GM12801 (cell line): ENCODE results near the gene EPB41L1.

Experiments used
- TF ChIP-seq, protein P1 (sequence below): IDR thresholded peaks from one replicate; pipeline ENCODE4 v1.5.1; 2011; ENCODE audit warnings: control low read depth; ENCODE audit not compliant: insufficient read length; ENCODE audit errors: extremely low read depth

The EPB41L1 gene

DNA sequence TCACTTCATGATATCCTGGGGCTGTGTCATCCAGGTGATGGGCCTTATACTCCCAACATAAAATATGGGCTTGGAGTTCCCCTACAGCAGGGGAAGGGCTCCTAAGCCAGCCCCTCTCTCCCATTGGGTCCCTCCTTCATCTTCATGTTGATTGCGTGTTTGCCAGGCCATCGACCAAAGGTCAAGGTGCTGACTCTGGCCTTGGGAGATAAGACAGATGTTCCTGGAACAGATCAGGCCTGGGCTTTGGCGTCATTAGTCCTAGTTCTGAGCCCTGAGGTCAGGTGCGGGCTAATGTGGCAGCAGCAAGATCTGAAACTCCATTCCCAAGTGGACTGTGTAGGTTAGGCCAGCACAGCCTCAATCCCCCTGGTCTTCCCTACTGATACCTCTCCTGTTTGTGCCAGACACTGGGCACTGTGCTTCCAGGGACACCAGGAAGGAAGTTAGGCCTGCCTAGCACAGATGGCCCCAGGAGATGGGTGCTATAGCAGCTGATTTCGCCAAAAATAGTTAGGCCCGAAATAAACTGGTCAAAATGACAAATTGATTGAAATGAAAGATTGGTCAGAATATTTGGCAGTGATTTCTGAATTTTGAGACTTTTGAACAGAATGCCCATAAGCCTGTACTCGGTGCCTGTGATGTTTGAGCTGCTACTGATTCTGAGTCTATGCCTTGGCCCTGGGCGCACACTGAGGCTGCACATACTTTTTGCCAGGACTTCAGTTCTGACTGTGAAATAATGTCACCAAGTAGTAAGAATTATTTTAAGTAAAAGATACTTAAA is 28.8 kb downstream of the EPB41L1 start:
- TF ChIP-seq, protein P1, sequence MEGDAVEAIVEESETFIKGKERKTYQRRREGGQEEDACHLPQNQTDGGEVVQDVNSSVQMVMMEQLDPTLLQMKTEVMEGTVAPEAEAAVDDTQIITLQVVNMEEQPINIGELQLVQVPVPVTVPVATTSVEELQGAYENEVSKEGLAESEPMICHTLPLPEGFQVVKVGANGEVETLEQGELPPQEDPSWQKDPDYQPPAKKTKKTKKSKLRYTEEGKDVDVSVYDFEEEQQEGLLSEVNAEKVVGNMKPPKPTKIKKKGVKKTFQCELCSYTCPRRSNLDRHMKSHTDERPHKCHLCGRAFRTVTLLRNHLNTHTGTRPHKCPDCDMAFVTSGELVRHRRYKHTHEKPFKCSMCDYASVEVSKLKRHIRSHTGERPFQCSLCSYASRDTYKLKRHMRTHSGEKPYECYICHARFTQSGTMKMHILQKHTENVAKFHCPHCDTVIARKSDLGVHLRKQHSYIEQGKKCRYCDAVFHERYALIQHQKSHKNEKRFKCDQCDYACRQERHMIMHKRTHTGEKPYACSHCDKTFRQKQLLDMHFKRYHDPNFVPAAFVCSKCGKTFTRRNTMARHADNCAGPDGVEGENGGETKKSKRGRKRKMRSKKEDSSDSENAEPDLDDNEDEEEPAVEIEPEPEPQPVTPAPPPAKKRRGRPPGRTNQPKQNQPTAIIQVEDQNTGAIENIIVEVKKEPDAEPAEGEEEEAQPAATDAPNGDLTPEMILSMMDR, result no peak

DNA sequence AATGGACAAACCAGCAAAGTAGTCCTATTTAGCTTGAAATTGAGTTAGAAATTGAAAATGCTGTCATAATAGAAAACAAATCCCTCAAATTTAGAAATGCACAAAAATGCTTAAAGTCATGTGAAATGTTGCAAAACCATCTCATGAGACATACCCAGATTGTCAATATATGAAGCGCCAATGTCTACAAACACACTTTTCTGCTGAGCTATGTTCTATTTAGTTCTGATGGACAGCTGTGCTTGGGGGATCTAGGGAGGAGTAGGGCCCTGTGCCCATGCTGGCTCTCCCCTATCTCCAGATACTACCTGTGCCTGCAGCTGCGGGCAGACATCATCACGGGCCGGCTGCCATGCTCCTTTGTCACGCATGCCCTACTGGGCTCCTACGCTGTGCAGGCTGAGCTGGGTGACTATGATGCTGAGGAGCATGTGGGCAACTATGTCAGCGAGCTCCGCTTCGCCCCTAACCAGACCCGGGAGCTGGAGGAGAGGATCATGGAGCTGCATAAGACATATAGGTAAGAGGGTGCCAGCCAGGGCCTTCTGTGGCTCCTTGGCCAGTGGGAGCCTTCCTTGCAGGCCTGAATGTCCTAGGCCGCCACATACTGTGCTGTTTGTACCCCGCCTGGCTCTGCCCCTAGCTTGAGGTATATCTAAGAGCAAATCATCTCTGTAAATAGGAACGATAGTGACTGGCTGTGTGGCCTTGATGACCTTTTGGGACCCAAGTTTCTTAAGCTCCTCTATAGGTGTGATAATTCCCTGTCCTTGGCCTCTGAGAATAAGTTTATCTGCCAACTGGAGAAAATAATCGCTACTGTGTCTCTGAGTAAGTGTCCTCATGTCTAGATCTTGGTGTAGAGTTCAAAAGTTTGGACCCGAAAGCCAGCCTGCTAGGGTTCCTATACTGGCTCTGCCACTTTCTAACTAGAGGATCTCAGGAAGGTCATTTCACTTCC is 30.6 kb downstream of the EPB41L1 start:
- TF ChIP-seq, protein P1, result no peak

DNA sequence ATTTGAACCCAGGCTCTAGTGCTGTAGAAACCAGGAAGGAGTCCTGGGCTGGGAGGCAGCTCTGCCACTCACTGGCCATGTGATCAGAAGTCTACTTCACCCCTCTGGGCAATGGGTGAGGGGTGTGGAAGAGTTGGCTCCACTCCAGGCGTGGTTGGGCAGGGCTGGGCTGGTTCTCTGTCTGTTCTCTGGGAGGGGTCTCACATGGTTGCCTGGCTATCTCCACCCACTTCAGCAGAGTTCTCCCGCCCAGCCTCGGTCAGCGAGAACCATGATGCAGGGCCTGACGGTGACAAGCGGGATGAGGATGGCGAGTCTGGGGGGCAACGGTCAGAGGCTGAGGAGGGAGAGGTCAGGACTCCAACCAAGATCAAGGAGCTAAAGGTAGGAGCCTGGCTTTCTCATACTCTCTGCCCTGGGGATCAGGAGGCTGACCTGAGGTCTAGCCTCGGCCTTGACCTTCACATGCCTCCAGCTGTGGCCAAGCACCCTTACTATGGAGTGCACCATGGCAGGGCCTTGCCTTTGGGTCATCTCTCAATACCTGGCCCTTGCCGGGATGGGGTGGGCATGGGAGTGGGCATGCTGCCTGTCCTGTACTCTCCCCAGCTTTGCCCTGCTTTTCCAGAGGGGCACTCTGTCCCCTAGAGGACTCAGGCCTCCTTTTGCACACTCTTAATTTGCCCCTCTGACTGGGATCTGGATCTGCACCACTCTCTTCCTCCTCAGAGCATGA is 39.6 kb downstream of the EPB41L1 start:
- TF ChIP-seq, protein P1, result no peak

DNA sequence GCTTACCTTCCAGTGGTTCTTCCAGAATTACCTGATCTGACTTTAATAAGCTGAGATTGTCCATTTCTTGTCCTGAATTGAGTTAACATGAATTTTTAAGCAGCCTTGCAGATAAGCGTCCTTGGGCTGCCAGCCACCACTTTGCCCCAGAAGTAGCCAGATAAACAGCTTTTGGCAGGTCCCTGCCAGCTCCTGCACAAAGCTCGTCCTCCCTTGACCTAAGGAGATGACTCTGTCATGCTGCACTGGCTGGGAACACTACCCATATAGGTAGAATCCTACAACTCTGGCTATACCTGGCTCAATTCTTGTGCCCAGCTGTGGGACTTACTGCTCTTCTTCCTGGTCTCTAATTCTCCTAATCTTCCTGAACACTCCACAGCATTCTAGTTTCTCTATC is 42.1 kb downstream of the EPB41L1 start:
- TF ChIP-seq, protein P1, result no peak

DNA sequence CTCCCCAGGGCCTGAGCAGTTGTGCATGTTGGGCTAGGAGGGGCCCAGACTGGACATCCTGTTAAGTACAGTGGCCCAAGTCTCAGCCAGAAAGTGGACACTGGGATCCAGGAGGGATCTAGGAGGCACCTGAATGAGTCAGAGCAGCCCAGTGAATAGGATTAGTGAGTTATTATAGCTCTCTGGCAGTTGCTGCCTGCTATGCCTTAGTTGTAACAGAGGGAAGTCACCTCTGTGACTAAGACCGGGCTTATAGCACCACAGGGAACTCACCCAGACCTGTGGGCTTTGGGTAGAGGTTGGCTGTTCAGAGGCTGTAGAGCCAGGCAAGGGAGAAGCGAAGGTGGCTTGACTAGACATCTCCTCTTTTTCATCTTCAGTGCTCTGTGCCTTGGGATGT is 42.7 kb downstream of the EPB41L1 start:
- TF ChIP-seq, protein P1, result no peak

DNA sequence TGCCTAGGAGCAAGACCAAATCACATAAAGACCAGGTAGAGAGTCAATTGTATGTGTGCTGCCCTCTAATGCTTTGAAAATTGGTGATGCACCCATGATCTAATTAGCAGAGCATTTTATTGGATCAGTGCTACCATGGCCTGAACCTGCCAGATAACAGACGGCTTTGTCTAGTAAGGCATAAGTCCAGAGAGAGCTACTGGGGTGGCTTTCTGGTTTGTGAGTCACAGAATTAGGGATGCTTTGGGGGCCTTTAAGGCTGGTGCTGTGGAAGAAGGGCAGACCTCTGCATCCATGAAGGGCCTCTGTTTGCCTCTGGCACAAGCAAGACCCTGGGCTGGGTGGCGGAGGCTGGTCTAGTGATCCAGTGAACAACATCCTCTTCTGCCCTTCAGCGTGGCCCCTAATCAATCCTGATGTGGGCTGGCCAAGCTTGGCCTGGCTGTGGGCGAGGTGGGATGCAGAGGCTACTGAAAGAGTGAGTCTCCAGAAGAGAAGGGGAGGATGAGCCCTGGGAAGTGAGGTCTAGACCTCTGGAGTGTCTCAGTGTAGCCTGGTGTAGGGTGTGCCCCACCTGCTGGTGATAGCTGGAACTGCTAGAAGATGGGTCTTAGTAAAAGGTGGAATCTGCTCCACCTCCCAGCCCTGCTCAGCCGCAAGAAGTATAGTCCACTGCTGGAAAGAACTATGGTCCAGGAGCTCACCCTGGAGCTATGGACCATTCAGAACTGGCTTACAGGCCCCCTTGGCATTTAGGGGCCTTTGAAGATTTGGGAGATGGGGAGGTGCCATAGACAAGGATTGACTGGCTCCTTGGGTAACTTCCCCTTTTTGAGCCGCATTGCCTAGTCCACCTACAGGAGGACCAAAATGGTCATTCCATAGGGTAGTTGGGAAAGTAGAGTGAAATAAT is 45.1 kb downstream of the EPB41L1 start:
- TF ChIP-seq, protein P1, result peak; percentile 69
